ENCODE data around the gene SEMA3E.

SEMA3E gene

GRCh38 chr7:83524277-83525075, 124.5 kb downstream of the SEMA3E start:
- Histone ChIP-seq H3K9me3 (ENCODE audit: insufficient read depth, low read depth, low read length) (no peaks in the 10 kb centered on the region), H4K20me1 (ENCODE audit: insufficient read depth, low read length, poor library complexity, severe bottlenecking) (no peaks in the 10 kb centered on the region), H3K79me2 (ENCODE audit: insufficient read depth, low read length) (no peaks in the 10 kb centered on the region), H2AFZ (ENCODE audit: low read length) (no peak overlapping the region), H3K4me3 (ENCODE audit: low read length, poor library complexity, severe bottlenecking) (no peak overlapping the region), H3K4me1 (ENCODE audit: insufficient read depth, low read length, poor library complexity, severe bottlenecking) (no peaks in the 10 kb centered on the region), H3K4me2 (ENCODE audit: low read depth, low read length, poor library complexity, severe bottlenecking) (no peak overlapping the region), H3K9ac (ENCODE audit: low read depth, low read length, poor library complexity, severe bottlenecking) (no peak overlapping the region), H3F3A (ENCODE audit: low read depth) (no peaks in the 10 kb centered on the region), H3K27me3 (ENCODE audit: insufficient read depth, low read length, poor library complexity, severe bottlenecking) (no peaks in the 10 kb centered on the region), H3K36me3 (ENCODE audit: insufficient read depth, low read length) (no peaks in the 10 kb centered on the region), H3K9me2 (replicated peaks; ENCODE audit: low read depth, low read length) (no peaks in the 10 kb centered on the region)
- no peak for TF ChIP-seq EZH2phosphoT487 (IDR thresholded peaks at IDR 0.05; ENCODE audit: borderline replicate concordance)
- TF ChIP-seq CTCF (conservative IDR thresholded peaks at IDR 0.05; ENCODE audit: low read length): no peak

- Histone ChIP-seq H3K36me3 (ENCODE audit: insufficient read depth, low read length) (no peaks in the 10 kb centered on the region), H3F3A (ENCODE audit: low read depth) (no peaks in the 10 kb centered on the region), H2AFZ (ENCODE audit: low read length) (no peak overlapping the region), H3K9me3 (ENCODE audit: insufficient read depth, low read depth, low read length) (no peaks in the 10 kb centered on the region), H3K4me3 (ENCODE audit: low read length, poor library complexity, severe bottlenecking) (no peak overlapping the region), H3K9me2 (replicated peaks; ENCODE audit: low read depth, low read length) (no peaks in the 10 kb centered on the region), H4K20me1 (ENCODE audit: insufficient read depth, low read length, poor library complexity, severe bottlenecking) (no peaks in the 10 kb centered on the region), H3K79me2 (ENCODE audit: insufficient read depth, low read length) (no peaks in the 10 kb centered on the region), H3K9ac (ENCODE audit: low read depth, low read length, poor library complexity, severe bottlenecking) (no peak overlapping the region), H3K27me3 (ENCODE audit: insufficient read depth, low read length, poor library complexity, severe bottlenecking) (no peaks in the 10 kb centered on the region), H3K4me2 (ENCODE audit: low read depth, low read length, poor library complexity, severe bottlenecking) (no peak overlapping the region), H3K4me1 (ENCODE audit: insufficient read depth, low read length, poor library complexity, severe bottlenecking) (no peaks in the 10 kb centered on the region)
- no peak for TF ChIP-seq EZH2phosphoT487 (IDR thresholded peaks at IDR 0.05; ENCODE audit: borderline replicate concordance)
- no peak for TF ChIP-seq CTCF (conservative IDR thresholded peaks at IDR 0.05; ENCODE audit: low read length)
These were observed 128.2 kb downstream of the SEMA3E start for GRCh38 chr7:83520726-83521125.

- Histone ChIP-seq H3K27me3 (ENCODE audit: insufficient read depth, low read length, poor library complexity, severe bottlenecking) (no peaks in the 10 kb centered on the region), H3K4me1 (ENCODE audit: insufficient read depth, low read length, poor library complexity, severe bottlenecking) (no peaks in the 10 kb centered on the region), H3K4me2 (ENCODE audit: low read depth, low read length, poor library complexity, severe bottlenecking) (no peak overlapping the region), H4K20me1 (ENCODE audit: insufficient read depth, low read length, poor library complexity, severe bottlenecking) (no peaks in the 10 kb centered on the region), H3K4me3 (ENCODE audit: low read length, poor library complexity, severe bottlenecking) (no peak overlapping the region), H3K9me2 (replicated peaks; ENCODE audit: low read depth, low read length) (no peaks in the 10 kb centered on the region), H3K36me3 (ENCODE audit: insufficient read depth, low read length) (no peaks in the 10 kb centered on the region), H3K9me3 (ENCODE audit: insufficient read depth, low read depth, low read length) (no peaks in the 10 kb centered on the region), H2AFZ (ENCODE audit: low read length) (no peak overlapping the region), H3F3A (ENCODE audit: low read depth) (no peaks in the 10 kb centered on the region), H3K9ac (ENCODE audit: low read depth, low read length, poor library complexity, severe bottlenecking) (no peak overlapping the region), H3K79me2 (ENCODE audit: insufficient read depth, low read length) (no peaks in the 10 kb centered on the region)
- TF ChIP-seq CTCF (conservative IDR thresholded peaks at IDR 0.05; ENCODE audit: low read length) (no peak), EZH2phosphoT487 (IDR thresholded peaks at IDR 0.05; ENCODE audit: borderline replicate concordance) (no peak)
These were observed 129.7 kb downstream of the SEMA3E start for GRCh38 chr7:83519240-83519639.
